ENCODE measurements around the gene CRYBG1.
"Not testable (repeated sequence)": the region's sequence is repeated elsewhere in the genome, so short reads cannot be mapped to it uniquely, and the experiment has no call there.

DNA sequence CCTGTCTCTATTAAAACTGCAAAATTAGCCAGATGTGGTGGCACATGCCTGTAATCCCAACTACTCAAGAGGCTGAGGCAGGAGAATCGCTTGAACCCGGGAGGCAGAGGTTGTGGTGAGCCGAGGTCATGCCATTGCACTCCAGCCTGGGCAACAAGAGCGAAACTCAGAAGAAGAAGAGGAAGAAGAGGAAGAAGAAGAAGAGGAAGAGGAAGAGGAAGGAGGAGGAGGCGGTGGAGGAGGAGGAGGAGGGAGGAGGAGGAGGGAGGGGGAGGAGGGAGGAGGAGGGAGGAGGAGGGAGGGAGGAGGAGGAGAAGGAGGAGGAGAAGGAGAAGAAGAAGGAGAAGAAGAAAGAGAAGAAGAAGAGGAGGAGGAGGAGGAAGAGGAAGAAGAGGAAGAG is 228.4 kb downstream of the CRYBG1 start:
- TF ChIP-seq, protein P1, sequence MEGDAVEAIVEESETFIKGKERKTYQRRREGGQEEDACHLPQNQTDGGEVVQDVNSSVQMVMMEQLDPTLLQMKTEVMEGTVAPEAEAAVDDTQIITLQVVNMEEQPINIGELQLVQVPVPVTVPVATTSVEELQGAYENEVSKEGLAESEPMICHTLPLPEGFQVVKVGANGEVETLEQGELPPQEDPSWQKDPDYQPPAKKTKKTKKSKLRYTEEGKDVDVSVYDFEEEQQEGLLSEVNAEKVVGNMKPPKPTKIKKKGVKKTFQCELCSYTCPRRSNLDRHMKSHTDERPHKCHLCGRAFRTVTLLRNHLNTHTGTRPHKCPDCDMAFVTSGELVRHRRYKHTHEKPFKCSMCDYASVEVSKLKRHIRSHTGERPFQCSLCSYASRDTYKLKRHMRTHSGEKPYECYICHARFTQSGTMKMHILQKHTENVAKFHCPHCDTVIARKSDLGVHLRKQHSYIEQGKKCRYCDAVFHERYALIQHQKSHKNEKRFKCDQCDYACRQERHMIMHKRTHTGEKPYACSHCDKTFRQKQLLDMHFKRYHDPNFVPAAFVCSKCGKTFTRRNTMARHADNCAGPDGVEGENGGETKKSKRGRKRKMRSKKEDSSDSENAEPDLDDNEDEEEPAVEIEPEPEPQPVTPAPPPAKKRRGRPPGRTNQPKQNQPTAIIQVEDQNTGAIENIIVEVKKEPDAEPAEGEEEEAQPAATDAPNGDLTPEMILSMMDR (IDR thresholded peaks at IDR 0.05; ENCODE audit: insufficient read depth, low read length) = not testable (repeated sequence)
- TF ChIP-seq POLR2AphosphoS5 (IDR thresholded peaks at IDR 0.05; ENCODE audit: low read depth) = not testable (repeated sequence)
